Activated CD8-positive, alpha-beta memory T cell treated with anti-CD3 and anti-CD28 coated beads, Interleukin-2, amount 50 U/mL, for 24 hours (primary cell): ENCODE data around the gene HINT3.
"Not testable (repeated sequence)": the region's sequence is repeated elsewhere in the genome, so short reads cannot be mapped to it uniquely, and the experiment has no call there.

ENCODE experiments used
- DNase-seq: peaks from one replicate; pipeline ENCODE4 v3.0.0-alpha.2; 2020; ENCODE audit errors: extremely low read depth

HINT3 gene

DNA sequence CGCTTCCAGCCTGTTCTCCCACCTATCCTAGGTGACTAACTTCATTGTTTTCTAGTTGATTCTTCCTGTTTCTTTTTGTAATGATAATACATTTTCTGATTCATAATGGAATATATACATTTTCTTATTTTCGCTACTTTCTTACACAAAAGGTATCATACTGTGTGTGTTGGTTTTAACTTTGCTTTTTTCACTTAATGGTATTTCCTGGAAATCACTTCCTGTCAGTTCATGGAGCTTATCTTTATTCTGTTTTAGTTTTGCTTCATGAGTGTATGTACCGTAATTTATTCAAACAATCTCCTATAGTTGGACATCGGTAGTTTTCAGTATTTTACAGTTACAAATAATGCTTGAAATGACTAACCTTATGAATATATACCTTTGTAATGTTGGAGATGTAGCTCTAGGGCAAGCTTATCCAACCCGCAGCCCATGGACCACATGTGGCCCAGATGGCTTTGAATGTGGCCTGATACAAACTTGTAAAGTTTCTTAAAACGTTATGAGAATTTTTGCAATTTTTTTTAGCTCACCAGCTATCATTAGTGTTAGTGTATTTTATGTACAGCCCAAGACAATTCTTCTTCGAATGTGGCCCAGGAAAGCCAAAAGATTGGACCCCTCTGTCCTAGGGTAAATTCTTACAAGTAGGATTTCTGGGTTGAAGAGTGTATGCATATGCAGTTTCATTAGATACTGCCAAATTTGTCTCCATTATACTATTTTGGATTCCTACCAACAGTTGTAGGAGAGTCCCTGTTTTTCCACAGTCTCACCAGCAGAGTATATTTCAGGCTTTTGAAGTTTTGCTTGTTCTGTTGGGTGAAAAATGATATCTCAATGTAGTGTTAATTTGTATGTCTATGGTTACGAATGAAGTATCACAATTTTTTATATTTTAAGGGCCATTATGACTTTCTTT, 46.4 kb downstream of the HINT3 start:
- no peak for DNase-seq

DNA sequence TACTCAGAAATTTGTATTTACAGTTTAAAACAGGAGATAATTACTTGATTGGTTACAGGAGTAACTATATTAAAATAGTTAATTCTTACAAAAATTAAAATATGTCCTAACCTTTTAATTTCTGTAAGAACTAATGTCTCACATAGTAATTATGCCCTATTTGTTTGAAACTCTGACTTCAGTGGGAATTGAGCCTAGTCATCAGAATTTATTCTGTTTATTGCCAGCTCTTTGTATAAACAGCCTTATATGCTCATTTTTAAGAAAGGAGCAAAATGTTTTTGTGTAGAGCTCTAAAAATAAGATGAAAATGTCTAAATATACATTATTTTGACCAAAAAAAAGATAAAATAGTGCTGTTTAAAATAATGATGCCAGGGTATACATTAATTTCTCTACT, 51.2 kb downstream of the HINT3 start:
- no peak for DNase-seq

DNA sequence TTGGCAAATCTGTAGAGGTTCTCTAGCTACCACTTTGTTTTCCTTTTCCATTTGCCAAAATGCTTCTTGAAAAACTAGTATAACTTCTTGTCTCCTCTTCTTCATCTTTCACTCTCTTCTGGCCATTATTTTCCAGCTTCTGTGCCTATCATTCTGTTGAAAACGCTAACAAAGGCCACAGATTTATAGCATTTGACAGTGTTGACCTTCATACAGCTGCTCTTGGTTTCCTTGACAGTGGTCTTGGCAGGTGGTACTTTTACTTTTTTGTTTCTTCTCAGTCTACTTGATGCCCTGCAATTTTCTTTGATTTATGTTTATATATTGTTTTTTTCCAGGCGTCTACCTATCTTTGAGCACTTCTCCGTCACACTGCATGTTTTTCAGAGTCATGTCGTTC, 53.5 kb downstream of the HINT3 start:
- no peak for DNase-seq

DNA sequence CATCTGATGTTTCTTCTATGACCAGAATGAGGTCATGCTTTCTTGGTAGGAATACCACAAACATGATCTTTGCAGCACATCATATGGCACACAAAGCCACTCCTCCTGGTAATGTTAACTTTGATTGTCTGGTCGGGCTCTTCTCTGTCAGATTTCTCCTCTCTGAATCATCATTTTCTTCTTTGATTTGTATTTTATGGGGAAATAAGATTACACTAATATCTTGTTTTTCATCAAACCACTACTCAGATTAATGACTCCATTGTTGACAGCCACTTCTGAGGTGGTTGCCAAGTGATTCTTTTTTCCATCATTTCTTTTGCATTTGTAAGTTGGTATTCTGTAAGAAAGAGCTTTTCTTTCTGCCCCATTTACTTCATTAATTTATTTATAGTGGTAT, 59.3 kb downstream of the HINT3 start:
- no peak for DNase-seq

DNA sequence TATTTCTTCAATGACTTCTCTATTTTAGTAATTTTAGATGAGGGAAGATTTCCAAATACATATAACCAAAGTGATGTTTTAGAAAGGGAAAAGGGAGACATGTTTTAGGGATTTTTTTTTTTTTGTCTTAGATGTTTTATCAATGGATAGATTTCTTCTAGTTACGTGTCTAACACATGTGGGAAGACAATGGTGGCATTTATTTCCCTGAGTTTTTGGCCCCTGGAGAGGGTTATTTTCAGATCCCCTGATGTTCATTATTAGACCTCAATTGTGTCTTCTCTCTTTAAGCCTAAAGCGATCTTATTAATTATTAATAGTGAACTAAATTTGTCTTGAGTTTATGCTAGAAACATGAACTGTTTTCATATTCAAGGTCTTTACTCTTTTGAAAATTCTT, 60.0 kb downstream of the HINT3 start:
- DNase-seq, result no peak

DNA sequence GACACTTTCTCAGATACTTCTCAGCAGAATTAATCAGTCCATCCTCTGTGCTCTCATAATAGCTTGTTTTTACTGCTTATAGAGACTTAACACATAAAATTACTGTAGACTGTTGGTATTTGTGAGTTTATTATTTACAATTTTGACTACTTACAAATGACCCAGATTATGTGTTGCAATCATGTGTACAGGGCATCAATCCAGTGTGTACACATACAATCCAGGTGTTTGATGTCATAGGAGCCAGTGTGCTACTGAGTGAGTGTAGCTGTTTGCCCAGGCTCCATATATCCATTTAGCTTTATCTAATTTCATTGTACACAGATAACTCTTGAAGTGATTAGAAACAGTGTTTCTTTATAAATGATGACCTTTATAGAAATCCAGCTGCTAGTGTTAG, 61.1 kb downstream of the HINT3 start:
- DNase-seq, result no peak

DNA sequence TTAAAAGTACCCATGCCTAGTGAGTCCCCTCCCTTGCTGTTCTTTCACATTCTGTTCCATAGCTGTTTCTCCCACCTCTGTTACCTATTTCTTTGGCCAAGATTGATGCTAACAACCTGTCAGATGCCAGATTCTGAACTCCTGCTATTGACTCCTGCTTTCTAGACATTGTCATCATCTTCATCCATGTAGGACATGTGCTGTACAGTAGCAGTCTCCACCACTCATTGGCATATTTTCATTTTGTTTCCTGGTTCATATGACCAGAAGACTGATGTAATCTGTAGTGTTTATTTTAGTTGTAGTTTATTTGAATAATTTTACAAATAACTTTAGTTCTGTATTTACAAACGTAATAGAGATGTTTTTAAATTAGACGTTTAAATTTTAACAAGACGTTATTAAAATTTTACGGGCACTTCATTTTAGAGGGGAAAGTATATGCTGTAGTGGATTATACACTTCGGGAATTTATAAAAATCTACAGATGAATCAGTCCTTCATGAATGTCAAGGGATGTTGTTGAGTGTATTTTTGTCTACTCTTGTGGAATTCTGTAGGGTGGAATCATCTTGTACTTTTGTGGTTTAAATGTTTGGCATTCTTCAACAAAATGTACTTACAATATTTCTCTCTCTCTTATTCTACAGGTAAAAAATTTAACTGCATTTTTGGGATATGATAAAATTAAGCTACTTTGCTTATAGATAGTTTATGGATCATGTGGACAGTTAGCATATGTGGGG, 63.9 kb downstream of the HINT3 start:
- no peak for DNase-seq

DNA sequence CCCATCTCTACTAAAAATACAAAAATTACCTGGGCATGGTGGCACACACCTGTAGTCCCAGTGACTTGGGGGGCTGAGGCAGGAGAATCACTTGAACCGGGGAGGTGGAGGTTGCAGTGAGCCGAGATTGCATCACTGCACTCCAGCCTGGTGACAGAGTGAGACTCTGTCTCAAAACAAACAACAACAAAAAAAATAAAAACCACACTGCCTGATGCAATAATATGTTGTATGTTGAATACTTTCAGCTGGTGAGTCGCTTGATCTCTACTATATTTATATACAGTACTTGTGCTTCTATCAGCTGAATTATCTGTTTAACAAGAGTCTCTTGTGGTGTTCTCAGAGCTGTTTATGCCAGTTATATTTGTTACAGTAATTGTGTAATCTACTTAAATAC, 66.9 kb downstream of the HINT3 start:
- not testable (repeated sequence) for DNase-seq

DNA sequence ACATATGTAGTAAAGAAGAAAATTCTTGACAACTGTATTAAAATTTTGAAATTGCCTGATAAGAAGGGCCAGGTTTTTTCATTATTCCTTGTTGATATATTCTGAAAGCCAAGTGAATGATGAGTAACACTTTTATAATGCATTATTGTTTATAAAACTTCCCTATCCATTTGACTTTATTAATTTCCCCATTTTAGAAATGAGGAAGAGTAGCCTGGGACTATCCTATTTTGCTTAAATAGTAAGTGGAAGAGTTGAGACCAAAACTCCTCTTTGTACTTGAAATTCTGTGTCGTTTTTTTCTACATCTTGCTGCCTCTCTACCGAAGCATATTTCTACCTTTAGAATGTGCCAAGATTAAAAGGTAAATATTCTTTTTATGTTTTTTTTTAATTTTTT, 69.4 kb downstream of the HINT3 start:
- DNase-seq, result no peak

DNA sequence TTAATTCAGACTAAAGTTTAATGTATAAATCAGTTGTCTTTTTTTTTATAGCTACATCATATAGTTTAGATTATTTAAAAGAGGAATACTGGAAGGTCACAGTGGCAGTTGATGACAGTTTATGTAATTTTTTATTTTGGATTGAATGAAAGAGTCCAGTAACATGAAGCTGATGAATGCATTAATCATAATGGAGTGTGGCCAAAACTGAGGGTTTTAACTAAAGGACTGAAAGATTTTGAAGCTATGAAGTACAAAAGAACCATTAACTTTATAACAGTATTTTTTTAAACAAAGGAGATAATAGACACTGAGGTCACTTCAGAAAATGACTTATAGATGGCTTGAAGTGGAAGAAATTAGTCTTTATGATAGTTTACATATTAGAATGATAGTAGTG, 71.0 kb downstream of the HINT3 start:
- DNase-seq, result no peak
